Measurements from ENCODE around the gene ANKHD1.
"Not testable (repeated sequence)": the region's sequence is repeated elsewhere in the genome, so short reads cannot be mapped to it uniquely, and the experiment has no call there.

Gene ANKHD1

DNA sequence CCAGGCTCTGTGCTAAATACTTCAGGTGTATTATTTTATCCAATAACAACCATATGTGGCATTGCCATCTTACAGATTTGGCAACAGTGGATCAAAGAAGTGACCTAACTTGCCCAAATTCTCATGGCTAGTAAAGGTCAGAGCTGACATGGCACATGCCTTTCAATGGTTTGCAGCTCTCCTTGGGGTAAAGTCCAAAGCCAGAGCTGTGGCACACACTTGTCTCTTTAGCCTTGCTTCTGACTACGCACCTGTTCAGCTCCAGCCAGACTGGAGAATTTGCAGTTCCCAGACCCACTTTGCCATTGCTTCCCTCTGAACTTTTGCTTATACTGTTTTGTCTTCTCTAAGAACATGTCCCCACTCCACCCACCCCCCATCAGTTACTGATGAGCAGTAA lies 168.9 kb downstream of the ANKHD1 start:
- Histone ChIP-seq H3K27me3 (ENCODE audit: control insufficient read depth, insufficient read depth, low read length) (no peaks in the 10 kb centered on the region), H3K4me1 (ENCODE audit: control insufficient read depth, insufficient read depth, low read length) (peaks cover 10% of the 10 kb centered on the region), H3K9ac (ENCODE audit: low read length) (no peak overlapping the region)

DNA sequence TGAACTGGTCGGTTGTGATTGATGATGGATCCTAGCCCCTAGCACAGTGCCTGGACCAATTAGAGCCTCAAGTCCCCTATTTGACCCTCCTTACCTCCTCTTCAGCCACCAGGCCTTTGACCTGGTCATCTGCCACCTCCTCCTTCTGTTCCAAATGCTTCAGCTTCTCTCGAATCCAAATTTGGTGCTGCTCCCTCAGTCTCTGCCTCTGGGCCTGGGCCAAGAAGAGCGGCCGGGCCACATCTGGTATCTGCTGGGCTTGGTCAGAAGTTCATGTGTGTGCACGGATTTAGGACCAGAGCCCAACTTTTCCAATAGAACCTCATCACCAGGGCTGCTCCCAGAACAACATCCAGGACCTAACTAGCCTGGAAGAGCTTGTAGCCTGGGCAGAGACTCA lies 169.5 kb downstream of the ANKHD1 start:
- Histone ChIP-seq H3K27me3 (ENCODE audit: control insufficient read depth, insufficient read depth, low read length) (no peaks in the 10 kb centered on the region), H3K9ac (ENCODE audit: low read length) (no peak overlapping the region), H3K4me1 (ENCODE audit: control insufficient read depth, insufficient read depth, low read length) (peaks cover 5% of the 10 kb centered on the region), H3K36me3 (ENCODE audit: control insufficient read depth, insufficient read depth, low read length) (no peaks in the 10 kb centered on the region), H3K9me3 (ENCODE audit: control insufficient read depth, low read length) (no peaks in the 10 kb centered on the region), H3K4me3 (ENCODE audit: low read length) (no peak overlapping the region)

More for the DNA sequence above, 168.9 kb downstream of the ANKHD1 start:
- Histone ChIP-seq H3K9me3 (ENCODE audit: control insufficient read depth, low read length) (no peaks in the 10 kb centered on the region), H3K4me3 (ENCODE audit: low read length) (no peak overlapping the region), H3K36me3 (ENCODE audit: control insufficient read depth, insufficient read depth, low read length) (no peaks in the 10 kb centered on the region)

DNA sequence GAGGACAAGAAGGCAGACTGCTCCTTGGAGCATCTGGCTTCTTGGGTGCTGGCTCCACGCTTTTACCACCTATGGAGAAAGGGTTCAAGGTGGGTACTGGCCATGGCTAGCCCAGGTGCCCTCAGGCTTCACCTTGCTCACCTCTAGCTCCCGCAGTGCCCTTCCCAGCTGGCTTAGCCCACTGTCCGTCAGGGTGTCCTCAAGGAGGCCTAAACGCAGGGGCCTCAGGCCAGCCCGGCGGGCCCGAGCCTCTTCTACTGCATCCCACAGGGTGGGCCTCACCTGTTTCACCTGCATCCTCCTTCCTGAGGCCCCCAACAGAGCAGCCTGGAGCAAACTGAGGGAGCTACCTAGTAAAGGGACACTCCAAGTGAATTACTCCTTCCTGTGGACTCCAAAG lies 172.1 kb downstream of the ANKHD1 start:
- peaks cover 5% of the 10 kb centered on the region for H3K4me1 ChIP-seq (ENCODE audit: control insufficient read depth, insufficient read depth, low read length)
- H3K4me3 ChIP-seq (ENCODE audit: low read length) = no peak overlapping the region
- H3K9me3 ChIP-seq (ENCODE audit: control insufficient read depth, low read length) = no peaks in the 10 kb centered on the region
- H3K9ac ChIP-seq (ENCODE audit: low read length) = no peak overlapping the region
- no peaks in the 10 kb centered on the region for H3K27me3 ChIP-seq (ENCODE audit: control insufficient read depth, insufficient read depth, low read length)
- no peaks in the 10 kb centered on the region for H3K36me3 ChIP-seq (ENCODE audit: control insufficient read depth, insufficient read depth, low read length)

DNA sequence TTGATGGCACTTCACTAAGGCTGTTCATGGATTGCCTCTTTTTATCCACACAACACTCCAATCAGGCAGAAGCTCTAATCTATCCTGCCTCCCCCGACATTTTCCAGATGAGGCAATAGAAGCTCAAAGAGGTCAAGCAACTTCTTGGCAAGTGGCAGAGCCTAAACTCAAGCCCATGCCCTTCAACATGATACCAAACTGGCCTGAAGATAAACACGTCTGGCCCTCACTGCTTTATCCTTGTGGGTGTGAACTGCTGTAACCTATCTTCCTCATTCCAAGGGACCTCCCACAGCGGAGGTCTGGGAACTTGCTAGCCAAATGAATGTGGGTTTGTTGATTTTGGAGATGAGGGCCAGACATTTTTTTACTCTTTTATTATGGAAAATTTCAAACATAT lies 172.5 kb downstream of the ANKHD1 start:
- H3K9me3 ChIP-seq (ENCODE audit: control insufficient read depth, low read length) = no peaks in the 10 kb centered on the region
- H3K9ac ChIP-seq (ENCODE audit: low read length) = no peak overlapping the region
- no peaks in the 10 kb centered on the region for H3K36me3 ChIP-seq (ENCODE audit: control insufficient read depth, insufficient read depth, low read length)
- H3K4me1 ChIP-seq (ENCODE audit: control insufficient read depth, insufficient read depth, low read length) = peaks cover 1% of the 10 kb centered on the region
- no peak overlapping the region for H3K4me3 ChIP-seq (ENCODE audit: low read length)
- no peaks in the 10 kb centered on the region for H3K27me3 ChIP-seq (ENCODE audit: control insufficient read depth, insufficient read depth, low read length)

DNA sequence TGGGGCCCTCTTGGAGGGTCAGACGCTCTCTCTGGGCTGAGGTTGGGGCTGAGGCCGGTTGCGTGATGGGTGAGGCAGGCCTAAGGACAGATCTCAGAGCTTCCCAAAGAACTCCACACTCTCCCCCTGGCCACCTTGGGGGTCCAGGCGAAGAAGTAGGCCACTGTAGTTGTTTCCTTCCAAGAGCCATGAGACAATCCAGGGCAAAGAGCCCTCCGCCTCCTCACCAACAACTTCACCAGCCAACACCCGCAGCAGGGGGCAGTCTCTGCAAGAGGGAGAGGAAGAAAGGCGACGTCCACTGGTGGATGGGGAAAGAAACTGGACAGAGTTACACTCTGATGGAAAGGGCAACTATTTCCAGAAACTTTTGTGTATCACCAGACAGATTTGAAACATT lies 173.7 kb downstream of the ANKHD1 start:
- Histone ChIP-seq H3K4me3 (ENCODE audit: low read length) (no peak overlapping the region), H3K9me3 (ENCODE audit: control insufficient read depth, low read length) (no peaks in the 10 kb centered on the region), H3K36me3 (ENCODE audit: control insufficient read depth, insufficient read depth, low read length) (no peaks in the 10 kb centered on the region), H3K9ac (ENCODE audit: low read length) (no peak overlapping the region), H3K4me1 (ENCODE audit: control insufficient read depth, insufficient read depth, low read length) (no peaks in the 10 kb centered on the region), H3K27me3 (ENCODE audit: control insufficient read depth, insufficient read depth, low read length) (no peaks in the 10 kb centered on the region)

DNA sequence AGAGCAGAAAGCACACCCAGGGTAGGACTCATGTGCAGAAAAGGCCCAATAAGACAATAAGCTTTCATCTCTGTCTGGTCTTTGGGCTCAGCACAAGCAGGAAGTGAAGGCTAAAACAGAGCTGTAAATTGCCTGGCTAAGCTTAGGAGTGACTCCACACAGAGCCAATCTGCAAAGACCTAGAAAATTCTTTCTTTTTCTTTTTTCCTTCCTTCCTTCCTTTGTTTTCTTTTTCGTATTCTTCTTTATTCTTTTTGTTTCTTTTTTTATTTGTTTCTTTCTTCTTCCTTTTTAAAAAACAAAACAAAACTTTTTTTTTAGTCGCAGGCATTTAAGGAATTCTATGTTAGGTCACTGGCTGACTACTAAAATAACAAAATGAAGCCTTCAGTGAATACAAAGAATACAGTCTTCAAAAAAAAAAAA lies 175.2 kb downstream of the ANKHD1 start:
- Histone ChIP-seq H3K4me3 (ENCODE audit: low read length) (no peak overlapping the region), H3K36me3 (ENCODE audit: control insufficient read depth, insufficient read depth, low read length) (no peaks in the 10 kb centered on the region), H3K4me1 (ENCODE audit: control insufficient read depth, insufficient read depth, low read length) (no peaks in the 10 kb centered on the region), H3K9ac (ENCODE audit: low read length) (no peak overlapping the region), H3K9me3 (ENCODE audit: control insufficient read depth, low read length) (no peaks in the 10 kb centered on the region), H3K27me3 (ENCODE audit: control insufficient read depth, insufficient read depth, low read length) (no peaks in the 10 kb centered on the region)

DNA sequence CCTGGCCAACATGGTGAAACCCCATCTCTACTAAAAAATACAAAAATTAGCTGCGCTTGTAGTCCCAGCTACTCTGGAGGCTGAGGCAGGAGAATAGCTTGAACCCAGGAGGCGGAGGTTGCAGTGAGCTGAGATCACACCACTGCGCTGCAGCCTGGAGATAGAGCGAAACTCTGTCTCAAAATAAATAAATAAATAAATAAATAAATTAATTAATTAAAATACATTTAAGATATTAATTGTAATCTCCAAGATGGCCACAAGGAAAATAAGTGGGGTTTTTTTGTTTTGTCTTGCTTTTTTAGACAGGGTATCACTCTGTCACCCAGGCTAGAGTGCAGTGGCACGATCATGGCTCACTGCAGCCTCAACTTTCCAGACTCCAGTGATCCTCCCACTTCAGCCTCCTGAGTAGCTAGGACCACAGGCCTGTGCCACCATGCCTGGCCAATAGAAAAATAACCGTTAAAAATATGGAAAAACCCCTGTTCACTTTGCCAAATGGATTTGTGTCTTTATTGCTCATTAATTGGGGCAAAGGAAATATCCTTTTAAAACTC lies 177.6 kb downstream of the ANKHD1 start:
- not testable (repeated sequence) for H3K27me3 ChIP-seq (ENCODE audit: control insufficient read depth, insufficient read depth, low read length); H3K4me1 ChIP-seq (ENCODE audit: control insufficient read depth, insufficient read depth, low read length); H3K9ac ChIP-seq (ENCODE audit: low read length); H3K4me3 ChIP-seq (ENCODE audit: low read length); H3K36me3 ChIP-seq (ENCODE audit: control insufficient read depth, insufficient read depth, low read length); H3K9me3 ChIP-seq (ENCODE audit: control insufficient read depth, low read length)

DNA sequence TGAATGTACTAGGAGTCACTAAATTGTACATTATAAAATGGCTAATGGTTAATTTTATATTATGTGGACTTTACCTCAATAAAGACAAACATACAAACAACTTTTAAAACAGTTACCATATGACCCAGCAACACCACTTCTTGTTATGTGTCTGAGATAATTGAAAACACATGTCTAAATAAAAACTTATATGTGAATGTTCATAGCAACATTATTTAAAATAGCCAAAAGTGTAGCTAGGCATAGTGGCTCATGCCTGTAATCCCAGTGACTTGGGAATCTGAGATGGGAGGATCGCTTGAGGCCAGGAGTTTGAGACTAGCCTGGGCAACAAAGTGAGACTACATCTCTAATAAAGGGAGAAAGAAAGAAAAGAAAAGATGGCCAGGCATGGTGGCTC lies 185.9 kb downstream of the ANKHD1 start:
- Histone ChIP-seq H3K9me3 (ENCODE audit: control insufficient read depth, low read length) (no peaks in the 10 kb centered on the region), H3K9ac (ENCODE audit: low read length) (no peak overlapping the region), H3K4me1 (ENCODE audit: control insufficient read depth, insufficient read depth, low read length) (no peaks in the 10 kb centered on the region), H3K4me3 (ENCODE audit: low read length) (no peak overlapping the region), H3K27me3 (ENCODE audit: control insufficient read depth, insufficient read depth, low read length) (no peaks in the 10 kb centered on the region), H3K36me3 (ENCODE audit: control insufficient read depth, insufficient read depth, low read length) (no peaks in the 10 kb centered on the region)

DNA sequence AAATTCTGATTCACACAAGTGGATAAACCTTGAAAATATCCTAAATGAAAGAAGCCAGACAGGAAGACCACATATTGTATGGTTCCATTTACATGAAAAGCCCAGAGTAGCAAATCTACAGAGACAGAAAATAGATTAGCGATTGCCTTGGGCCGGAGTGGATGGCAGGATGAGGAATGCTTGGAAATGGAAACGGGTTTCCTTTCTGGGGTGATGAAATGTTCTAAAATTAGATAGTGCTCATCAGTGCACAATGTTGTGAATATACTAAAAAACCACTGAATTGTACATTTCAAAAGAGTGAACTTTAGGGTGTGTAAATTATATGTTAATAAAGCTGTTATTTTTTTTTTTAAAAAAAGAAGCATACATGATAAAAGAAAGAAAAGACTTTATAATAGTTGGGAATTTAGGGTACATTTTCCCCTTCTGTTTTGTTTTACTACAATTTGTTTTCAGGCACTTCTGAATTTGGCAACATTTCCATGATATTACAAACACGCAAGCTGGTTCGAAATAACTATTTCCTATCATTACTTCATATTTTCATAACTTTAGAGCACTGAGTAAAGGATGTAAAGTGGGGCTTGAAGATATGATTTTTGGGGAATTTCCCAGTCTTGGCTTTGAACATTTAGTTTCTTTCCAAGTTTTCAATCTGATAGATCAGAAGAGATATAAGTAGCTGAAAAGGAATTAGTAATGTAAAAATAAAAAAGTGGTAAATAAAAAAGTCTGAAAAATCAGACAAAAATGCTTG lies 186.9 kb downstream of the ANKHD1 start:
- no peaks in the 10 kb centered on the region for H3K9me3 ChIP-seq (ENCODE audit: control insufficient read depth, low read length)
- no peaks in the 10 kb centered on the region for H3K4me1 ChIP-seq (ENCODE audit: control insufficient read depth, insufficient read depth, low read length)
- H3K27me3 ChIP-seq (ENCODE audit: control insufficient read depth, insufficient read depth, low read length) = no peaks in the 10 kb centered on the region
- no peak overlapping the region for H3K9ac ChIP-seq (ENCODE audit: low read length)
- H3K36me3 ChIP-seq (ENCODE audit: control insufficient read depth, insufficient read depth, low read length) = no peaks in the 10 kb centered on the region
- no peak overlapping the region for H3K4me3 ChIP-seq (ENCODE audit: low read length)

All from mucosa of stomach (tissue), 1 donor.